Thyroid gland (tissue), 4 donors: Measurements from ENCODE around the gene TRIM5.

Experiments used
- POLR2A ChIP-seq, 2 donors: fragments of 450-650 bp; IDR thresholded peaks; one replicate each; pipeline ENCODE4 v1.6.1; 2017; ENCODE audit warnings: antibody characterized with exemption in 2 of 2, mild to moderate bottlenecking in 2 of 2, moderate library complexity in 1 of 2
- TF ChIP-seq, protein P1 (sequence below), 6 experiments: fragments of 200-600 bp in 3 of 6; fragments of 450-650 bp in 3 of 6; sonication (generic) in 3 of 6; IDR thresholded peaks; one replicate each; pipeline ENCODE4 v1.5.1; 2016 to 2019; ENCODE audit warnings: antibody characterized with exemption in 6 of 6, mild to moderate bottlenecking in 2 of 6, inconsistent platforms in 1 of 6, moderate library complexity in 1 of 6

- TF ChIP-seq, protein P1, sequence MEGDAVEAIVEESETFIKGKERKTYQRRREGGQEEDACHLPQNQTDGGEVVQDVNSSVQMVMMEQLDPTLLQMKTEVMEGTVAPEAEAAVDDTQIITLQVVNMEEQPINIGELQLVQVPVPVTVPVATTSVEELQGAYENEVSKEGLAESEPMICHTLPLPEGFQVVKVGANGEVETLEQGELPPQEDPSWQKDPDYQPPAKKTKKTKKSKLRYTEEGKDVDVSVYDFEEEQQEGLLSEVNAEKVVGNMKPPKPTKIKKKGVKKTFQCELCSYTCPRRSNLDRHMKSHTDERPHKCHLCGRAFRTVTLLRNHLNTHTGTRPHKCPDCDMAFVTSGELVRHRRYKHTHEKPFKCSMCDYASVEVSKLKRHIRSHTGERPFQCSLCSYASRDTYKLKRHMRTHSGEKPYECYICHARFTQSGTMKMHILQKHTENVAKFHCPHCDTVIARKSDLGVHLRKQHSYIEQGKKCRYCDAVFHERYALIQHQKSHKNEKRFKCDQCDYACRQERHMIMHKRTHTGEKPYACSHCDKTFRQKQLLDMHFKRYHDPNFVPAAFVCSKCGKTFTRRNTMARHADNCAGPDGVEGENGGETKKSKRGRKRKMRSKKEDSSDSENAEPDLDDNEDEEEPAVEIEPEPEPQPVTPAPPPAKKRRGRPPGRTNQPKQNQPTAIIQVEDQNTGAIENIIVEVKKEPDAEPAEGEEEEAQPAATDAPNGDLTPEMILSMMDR (IDR thresholded peaks at IDR 0.05), result peak in 5 of 6 experiments; percentile 38 to 77 (median 59)
- peak in 1 of 2 donors; percentile 77 for TF ChIP-seq POLR2A (IDR thresholded peaks at IDR 0.05)
Measured at GRCh38 chr11:5684646-5685362, at the start of gene TRIM5.
